Small intestine (tissue), 7 donors: Measurements from ENCODE around the gene OLFML3. TPM values are rescaled to one million over a fixed set of nuclear protein-coding genes. Genes with fewer than 3 reads are reported as not detected.
"Not testable (repeated sequence)": the region's sequence is repeated elsewhere in the genome, so short reads cannot be mapped to it uniquely, and the experiment has no call there.

Source experiments
- DNase-seq, 2 donors: peaks; one replicate each; pipeline versions ENCODE4 v3.0.0 to v3.0.0-alpha.2; 2013
- FAIRE-seq: peaks from 2 replicates; lab custom pipeline; 2012; peaks lifted over from hg19 to GRCh38; lab: Jason Lieb, UNC
- H3K27ac ChIP-seq, 3 donors: one replicate each; pipeline ENCODE4 v1.5.1; 2013; ENCODE audit warnings: low read length in 2 of 3, mild to moderate bottlenecking in 2 of 3, control low read depth in 1 of 3, inconsistent platforms in 1 of 3, low read depth in 1 of 3, moderate library complexity in 1 of 3
- H3K27me3 ChIP-seq, 3 donors: one replicate each; pipeline ENCODE4 v1.6.1; 2013; ENCODE audit warnings: low read length in 3 of 3, inconsistent platforms in 1 of 3; ENCODE audit not compliant: control insufficient read depth in 3 of 3, insufficient read depth in 3 of 3
- H3K36me3 ChIP-seq, 3 donors: one replicate each; pipeline ENCODE4 v1.6.1; 2013; ENCODE audit warnings: low read length in 3 of 3, inconsistent platforms in 1 of 3, low read depth in 1 of 3, mild to moderate bottlenecking in 1 of 3, moderate library complexity in 1 of 3; ENCODE audit not compliant: control insufficient read depth in 3 of 3, insufficient read depth in 2 of 3
- H3K4me1 ChIP-seq, 3 donors: one replicate each; pipeline ENCODE4 v1.6.1; 2013; ENCODE audit warnings: low read length in 2 of 3, inconsistent platforms in 1 of 3, low read depth in 1 of 3, mild to moderate bottlenecking in 1 of 3, moderate library complexity in 1 of 3; ENCODE audit not compliant: control insufficient read depth in 3 of 3, insufficient read depth in 2 of 3
- H3K4me3 ChIP-seq, 3 donors: one replicate each; pipeline ENCODE4 v1.5.1; 2013; ENCODE audit warnings: low read length in 3 of 3, control low read depth in 1 of 3, inconsistent platforms in 1 of 3, low read depth in 1 of 3, mild to moderate bottlenecking in 1 of 3, moderate library complexity in 1 of 3
- H3K9me3 ChIP-seq, 2 donors: one replicate each; pipeline ENCODE4 v1.6.1; 2013; ENCODE audit warnings: low read depth in 1 of 2, low read length in 1 of 2; ENCODE audit not compliant: control insufficient read depth in 2 of 2, insufficient read depth in 1 of 2
- WGBS, 3 donors: extraction: QIAGEN DNeasy Blood & Tissue Kit; methylation state at CpG; one replicate each; pipeline ENCODE4 v1.1.7; 2013; 5-methylcytosine and 5-hydroxymethylcytosine counted together
- polyA plus RNA-seq, 4 donors: library from polyadenylated mRNA; stranded (reverse) in 3 of 4; unstranded in 1 of 4; fragments of 200-250 nt in 3 of 4; fragments of 120-200 nt in 1 of 4; gene quantifications; one replicate each; pipeline versions ENCODE4 v1.2.1 to v1.2.3, GENCODE V29; 2013
- donor health status: healthy with polysubstance abuse.
- donor health status: control.
- donor health status: control.
- donor health status: Bipolar disorder and iron deficiency.
- donor health status: healthy.

OLFML3 gene
- polyA plus RNA-seq, 4 donors: 2.2 to 34.1 (median 12.5) TPM

DNA sequence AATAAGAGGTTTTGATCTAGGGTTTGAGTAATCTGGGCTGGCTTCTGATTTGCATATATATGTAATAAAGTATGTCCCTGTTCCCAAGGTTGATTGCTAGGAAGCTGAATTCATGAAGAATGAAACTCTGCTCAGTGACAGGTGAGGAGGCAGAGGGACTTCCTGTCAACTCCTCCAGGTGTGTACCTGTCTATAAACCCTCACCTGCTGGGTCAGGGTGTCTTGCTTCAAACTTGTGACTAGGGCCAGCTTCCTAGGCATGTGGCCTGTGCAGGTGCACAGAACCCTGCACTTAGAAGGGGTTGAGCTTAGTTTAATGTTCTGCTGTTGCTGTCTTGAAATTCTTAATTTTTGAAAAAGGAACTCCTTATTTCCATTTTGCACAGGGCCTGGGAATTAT, 21.1 kb downstream of the OLFML3 start:
- no peak overlapping the region for H3K4me3 ChIP-seq
- H3K36me3 ChIP-seq: no peaks in the 10 kb centered on the region
- DNase-seq (peak in 1 of 2 donors; percentile 34), FAIRE-seq (no peak)
- H3K9me3 ChIP-seq: peaks cover 0 to 9% of the 10 kb centered on the region in 2 donors
- no peaks in the 10 kb centered on the region for H3K4me1 ChIP-seq
- no peaks in the 10 kb centered on the region for H3K27me3 ChIP-seq
- no peak overlapping the region for H3K27ac ChIP-seq

DNA sequence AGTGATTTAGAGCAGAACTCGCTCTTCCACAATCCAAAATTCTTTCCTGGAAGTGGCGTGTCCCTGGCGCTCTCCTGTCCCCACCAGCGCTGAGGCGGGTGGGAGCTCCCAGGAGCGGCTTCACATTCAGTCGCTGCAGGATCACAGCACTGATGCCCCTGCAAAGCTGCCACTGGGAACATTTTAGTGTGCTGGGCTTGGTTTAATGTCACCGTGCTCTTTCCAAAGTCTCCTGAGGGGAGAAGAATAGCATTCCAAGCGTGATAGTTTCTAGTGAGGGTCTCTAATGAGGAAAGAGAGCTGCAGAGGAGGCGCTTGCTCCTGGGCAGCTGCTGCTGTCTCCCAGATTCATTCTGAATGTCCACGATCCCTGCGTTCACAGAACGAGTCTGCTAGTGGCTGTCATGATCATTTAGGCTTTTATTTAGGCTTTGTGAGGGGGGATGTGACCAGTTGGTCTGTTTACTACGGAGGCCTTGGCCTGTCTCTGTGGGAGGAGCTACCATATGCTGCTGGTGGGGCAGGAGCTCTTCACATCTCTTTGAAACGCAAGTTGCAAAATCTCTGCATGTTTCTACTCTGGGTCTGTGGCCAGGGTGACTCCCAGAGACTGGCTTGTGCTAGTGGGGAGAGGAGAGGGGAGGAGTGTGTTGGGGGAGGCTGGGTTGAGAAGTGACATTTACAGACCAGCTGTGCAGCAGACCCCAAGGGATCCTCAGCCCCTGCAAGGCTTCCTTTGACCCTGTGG, 23.4 kb downstream of the OLFML3 start:
- WGBS, 3 donors: 67 to 79% (median 78%) methylated on average over 15 of the region's 15 CpGs
- Histone ChIP-seq H3K4me3 (no peak overlapping the region), H3K27ac (peak overlapping the region in 1 of 3 donors; percentile 37), H3K27me3 (no peaks in the 10 kb centered on the region), H3K4me1 (no peaks in the 10 kb centered on the region), H3K36me3 (no peaks in the 10 kb centered on the region), H3K9me3 (peaks cover 0 to 4% of the 10 kb centered on the region in 2 donors)
- FAIRE-seq: no peak
- no peak for DNase-seq

DNA sequence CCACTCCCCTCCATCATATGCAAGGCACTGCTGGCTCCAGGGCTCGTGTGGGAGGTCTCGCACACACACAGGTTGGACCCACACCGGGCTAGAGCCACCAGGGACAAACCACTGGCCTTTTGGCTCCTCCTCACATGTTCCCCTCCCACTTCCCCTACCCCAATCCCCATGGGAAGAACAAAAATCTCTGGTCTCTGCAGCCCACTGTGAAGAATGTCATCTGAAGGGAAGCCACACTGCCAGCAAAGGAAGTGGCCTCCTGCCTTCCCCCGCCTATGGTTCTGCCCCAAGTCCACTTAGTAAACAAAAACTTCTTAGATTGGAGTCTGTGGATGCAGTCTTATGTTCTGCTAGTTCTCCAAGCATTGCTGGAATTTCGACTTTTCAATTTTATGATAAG, 24.2 kb downstream of the OLFML3 start:
- WGBS, 3 donors: 56 to 82% (median 71%) methylated on average over 5 of the region's 5 CpGs
- H3K27me3 ChIP-seq: no peaks in the 10 kb centered on the region
- FAIRE-seq (no peak), DNase-seq (no peak)
- H3K4me1 ChIP-seq: no peaks in the 10 kb centered on the region
- no peaks in the 10 kb centered on the region for H3K36me3 ChIP-seq
- no peak overlapping the region for H3K4me3 ChIP-seq
- peak overlapping the region in 1 of 3 donors; percentile 37 for H3K27ac ChIP-seq
- H3K9me3 ChIP-seq: peaks cover 0 to 4% of the 10 kb centered on the region in 2 donors

DNA sequence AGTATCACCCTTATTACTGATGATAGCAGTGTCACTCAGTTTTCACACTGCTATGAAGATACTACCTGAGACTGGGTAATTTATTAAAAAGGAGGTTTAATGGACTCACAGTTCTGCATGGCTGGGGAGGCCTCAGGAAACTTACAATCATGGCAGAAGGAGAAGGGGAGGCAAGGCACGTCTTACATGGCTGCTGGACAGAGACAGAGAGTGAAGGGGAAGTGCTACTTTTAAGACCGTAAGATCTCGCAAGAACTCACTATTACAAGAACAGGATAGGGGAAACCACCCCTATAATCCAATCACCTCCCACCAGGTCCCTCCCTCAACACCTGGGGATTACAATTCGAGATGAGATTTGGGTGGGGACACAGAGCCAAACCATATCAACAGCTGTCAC, 27.6 kb downstream of the OLFML3 start:
- H3K27ac ChIP-seq, H3K27me3 ChIP-seq, H3K9me3 ChIP-seq, DNase-seq, H3K36me3 ChIP-seq, H3K4me1 ChIP-seq, H3K4me3 ChIP-seq, FAIRE-seq: not testable (repeated sequence)
- 90 to 92% (median 91%) methylated on average over 4 of the region's 4 CpGs for WGBS, 3 donors

DNA sequence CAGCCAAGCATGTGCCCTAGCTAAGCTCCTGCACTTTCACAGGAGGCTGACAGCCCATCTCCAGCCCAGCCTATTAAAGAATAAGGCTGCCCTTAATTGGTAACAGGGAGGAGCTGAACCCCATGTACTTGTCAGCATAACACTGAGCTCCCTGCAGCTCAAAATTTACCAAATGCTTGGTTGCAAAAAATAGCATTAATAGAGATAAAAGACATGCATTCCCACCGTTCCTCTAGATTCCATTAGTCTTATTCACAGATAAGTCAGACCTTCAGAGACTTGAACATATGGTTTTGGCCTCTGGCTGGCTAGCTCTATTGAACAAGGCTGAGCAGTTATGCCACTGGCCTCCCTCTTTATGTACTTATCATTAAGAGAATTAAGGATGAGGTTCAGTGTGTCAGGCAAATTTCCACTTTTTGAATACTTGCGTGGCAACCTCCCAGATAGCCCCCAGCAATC, 29.2 kb downstream of the OLFML3 start:
- no peak for DNase-seq
- Histone ChIP-seq H3K27ac (no peak overlapping the region), H3K36me3 (no peaks in the 10 kb centered on the region), H3K4me3 (no peak overlapping the region), H3K27me3 (no peaks in the 10 kb centered on the region), H3K9me3 (peaks cover 0 to 4% of the 10 kb centered on the region in 2 donors), H3K4me1 (peaks cover 0 to 4% (median 0%) of the 10 kb centered on the region in 3 donors)
- WGBS, 3 donors: 65 to 79% (median 72%) methylated on average over 2 of the region's 2 CpGs
- no peak for FAIRE-seq

DNA sequence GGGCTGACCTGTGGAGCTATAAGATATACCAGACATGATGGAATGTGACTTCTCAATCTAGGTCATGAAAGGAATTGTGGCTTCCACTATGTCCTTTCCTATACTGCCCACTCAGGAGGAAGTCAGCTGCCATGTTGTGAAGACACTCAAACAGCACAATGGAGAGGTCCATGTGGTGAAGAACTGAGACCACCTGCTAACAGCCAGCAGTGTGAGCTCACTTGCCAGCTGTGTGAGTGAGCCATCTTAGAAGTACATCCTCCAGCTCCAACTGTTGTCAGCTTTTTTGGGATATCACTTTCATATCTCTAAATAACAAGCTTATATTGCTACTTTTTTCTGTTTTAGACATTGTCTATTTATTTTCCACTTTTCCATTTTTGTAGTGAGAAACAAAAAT, 29.7 kb downstream of the OLFML3 start:
- Histone ChIP-seq H3K9me3 (peaks cover 0 to 4% of the 10 kb centered on the region in 2 donors), H3K4me1 (peaks cover 0 to 4% (median 0%) of the 10 kb centered on the region in 3 donors), H3K27ac (no peak overlapping the region), H3K36me3 (no peaks in the 10 kb centered on the region), H3K27me3 (no peaks in the 10 kb centered on the region), H3K4me3 (no peak overlapping the region)
- no peak for FAIRE-seq
- no peak for DNase-seq

DNA sequence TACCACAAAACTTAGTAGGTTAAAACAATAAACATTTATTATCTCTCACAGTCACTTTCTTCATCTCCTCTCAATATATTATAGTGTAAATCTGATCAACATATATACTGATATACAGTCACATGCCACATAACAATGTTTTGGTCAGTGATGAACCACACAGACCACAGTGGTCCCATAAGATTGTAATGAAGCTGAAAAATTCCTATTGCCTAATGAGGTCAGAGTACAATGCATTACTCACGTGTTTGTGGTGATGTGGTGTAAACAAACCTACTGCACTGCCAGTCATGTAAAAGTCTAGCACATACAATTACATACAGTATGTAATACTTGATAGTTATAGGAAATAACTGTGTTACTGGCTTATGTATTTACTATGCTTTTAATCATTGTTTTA, 30.1 kb downstream of the OLFML3 start:
- DNase-seq: peak in 1 of 2 donors; percentile 41
- Histone ChIP-seq H3K27me3 (no peaks in the 10 kb centered on the region), H3K4me3 (no peak overlapping the region), H3K27ac (no peak overlapping the region), H3K36me3 (no peaks in the 10 kb centered on the region), H3K4me1 (peaks cover 0 to 4% (median 0%) of the 10 kb centered on the region in 3 donors), H3K9me3 (peaks cover 0 to 4% of the 10 kb centered on the region in 2 donors)
- 8 to 32% (median 17%) methylated on average over 1 of the region's 1 CpG for WGBS, 3 donors
- no peak for FAIRE-seq

DNA sequence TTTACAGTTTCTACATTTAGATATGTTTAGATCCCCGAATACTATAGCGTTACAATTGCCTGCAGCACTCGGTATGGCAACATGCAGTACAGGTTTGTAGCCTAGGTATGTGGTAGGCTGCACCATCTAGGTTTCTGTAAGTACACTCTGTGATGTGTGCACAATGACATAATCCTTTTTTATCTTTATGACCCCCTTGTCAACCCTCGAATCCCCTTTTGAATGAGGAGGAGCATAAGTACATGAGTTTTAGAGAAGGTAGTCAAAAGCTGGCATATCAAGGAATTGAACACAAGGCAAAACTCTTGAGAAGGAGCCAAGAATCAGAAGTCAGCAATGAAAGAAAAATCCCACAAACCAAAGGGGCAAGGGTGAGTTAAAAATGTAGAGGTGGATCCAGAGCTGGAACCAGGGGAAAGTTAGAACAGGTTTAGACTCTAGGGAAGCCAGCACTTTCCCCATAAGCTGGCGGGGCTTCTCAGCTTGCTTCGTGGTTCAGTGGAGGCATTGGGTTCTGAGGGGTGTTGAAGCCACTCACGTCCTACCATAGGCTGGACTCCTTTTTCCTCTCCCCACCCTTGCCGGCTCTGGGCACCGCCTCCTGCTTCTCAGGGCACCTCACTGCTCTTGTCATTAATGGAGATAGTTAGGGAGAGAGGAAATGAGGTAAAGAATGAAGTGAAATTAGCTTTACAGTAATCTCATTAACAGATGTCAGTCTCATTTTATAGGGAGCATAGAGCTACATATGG, 31.3 kb downstream of the OLFML3 start:
- WGBS, 3 donors: 47 to 58% (median 57%) methylated on average over 9 of the region's 9 CpGs
- DNase-seq: peak in 1 of 2 donors; percentile 23
- Histone ChIP-seq H3K36me3 (no peaks in the 10 kb centered on the region), H3K4me1 (peaks cover 0 to 4% (median 0%) of the 10 kb centered on the region in 3 donors), H3K4me3 (no peak overlapping the region), H3K27me3 (no peaks in the 10 kb centered on the region), H3K27ac (no peak overlapping the region), H3K9me3 (no peaks in the 10 kb centered on the region)
- FAIRE-seq: no peak
